Parathyroid adenoma (tissue), 2 donors: ENCODE data around the gene ARHGAP10.

ENCODE experiments used
- H2AFZ ChIP-seq: fragments of 300-600 bp; sonication (generic); one replicate; pipeline ENCODE4 v1.7.0; 2017; ENCODE audit warnings: antibody characterized with exemption, mild to moderate bottlenecking
- H3K27ac ChIP-seq: fragments of 300-600 bp; sonication (generic); one replicate; pipeline ENCODE4 v1.7.0; 2017
- H3K27me3 ChIP-seq: fragments of 300-600 bp; sonication (generic); one replicate; pipeline ENCODE4 v1.7.0; 2017; ENCODE audit warnings: low read length; ENCODE audit not compliant: control insufficient read depth, insufficient read depth
- H3K36me3 ChIP-seq: fragments of 300-600 bp; sonication (generic); one replicate; pipeline ENCODE4 v1.7.0; 2017; ENCODE audit warnings: low read length; ENCODE audit not compliant: control insufficient read depth, insufficient read depth
- H3K4me1 ChIP-seq: fragments of 300-600 bp; sonication (generic); one replicate; pipeline ENCODE4 v1.7.0; 2017; ENCODE audit warnings: control low read depth
- H3K4me2 ChIP-seq: fragments of 300-600 bp; sonication (generic); one replicate; pipeline ENCODE4 v1.7.0; 2017; ENCODE audit warnings: low read length
- H3K4me3 ChIP-seq: fragments of 300-600 bp; sonication (generic); one replicate; pipeline ENCODE4 v1.7.0; 2017; ENCODE audit warnings: low read depth, low read length
- H3K79me2 ChIP-seq: fragments of 300-600 bp; sonication (generic); one replicate; pipeline ENCODE4 v1.7.0; 2017; ENCODE audit warnings: control low read depth
- H3K9ac ChIP-seq: fragments of 300-600 bp; sonication (generic); one replicate; pipeline ENCODE4 v1.7.0; 2017; ENCODE audit warnings: mild to moderate bottlenecking
- H3K9me3 ChIP-seq: fragments of 300-600 bp; sonication (generic); one replicate; pipeline ENCODE4 v1.7.0; 2017; ENCODE audit warnings: low read length; ENCODE audit not compliant: control insufficient read depth
- CTCF ChIP-seq: fragments of 300-600 bp; sonication (generic); IDR thresholded peaks from one replicate; pipeline ENCODE4 v1.7.0; 2017; ENCODE audit warnings: antibody characterized with exemption, mild to moderate bottlenecking
- donor health status: primary hyperparathyroidism.

Gene ARHGAP10

GRCh38 chr4:147689067-147689466 lies 42.8 kb upstream of the ARHGAP10 start:
- Histone ChIP-seq H3K27ac (no peak overlapping the region), H3K4me2 (no peak overlapping the region), H3K36me3 (no peaks in the 10 kb centered on the region), H3K4me1 (no peaks in the 10 kb centered on the region), H3K9me3 (no peaks in the 10 kb centered on the region), H3K4me3 (no peak overlapping the region), H3K27me3 (no peaks in the 10 kb centered on the region), H3K79me2 (peaks cover 2% of the 10 kb centered on the region), H3K9ac (no peak overlapping the region), H2AFZ (no peak overlapping the region)
- TF ChIP-seq CTCF: no peak

DNA sequence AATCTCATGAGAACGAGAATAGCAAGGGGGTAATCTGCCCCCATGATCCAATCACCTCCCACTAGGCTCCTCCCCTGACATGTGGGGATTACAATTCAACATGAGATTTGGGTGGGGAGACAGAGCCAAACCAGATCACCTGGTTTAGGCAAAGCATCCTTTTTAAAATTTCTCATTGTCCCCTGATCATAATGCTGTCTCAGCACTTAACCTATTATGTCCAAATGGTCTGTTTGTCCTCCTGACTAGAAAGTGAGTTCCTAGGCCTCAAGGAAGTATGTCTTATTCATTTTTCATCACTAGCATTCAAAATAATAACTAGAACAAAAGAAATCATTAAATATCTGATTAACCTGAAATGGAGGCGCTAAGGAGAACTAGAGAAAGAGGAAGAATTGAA lies 40.1 kb upstream of the ARHGAP10 start:
- Histone ChIP-seq H3K79me2 (no peaks in the 10 kb centered on the region), H3K36me3 (no peaks in the 10 kb centered on the region), H3K27me3 (no peaks in the 10 kb centered on the region), H3K4me1 (no peaks in the 10 kb centered on the region), H3K27ac (no peak overlapping the region), H3K4me2 (no peak overlapping the region), H3K4me3 (no peak overlapping the region), H3K9ac (no peak overlapping the region), H3K9me3 (no peaks in the 10 kb centered on the region), H2AFZ (no peak overlapping the region)
- no peak for TF ChIP-seq CTCF

GRCh38 chr4:147693218-147693617 lies 38.7 kb upstream of the ARHGAP10 start:
- Histone ChIP-seq H3K27ac (no peak overlapping the region), H2AFZ (no peak overlapping the region), H3K9ac (no peak overlapping the region), H3K4me2 (no peak overlapping the region), H3K27me3 (no peaks in the 10 kb centered on the region), H3K36me3 (no peaks in the 10 kb centered on the region), H3K4me1 (no peaks in the 10 kb centered on the region), H3K4me3 (no peak overlapping the region), H3K79me2 (no peaks in the 10 kb centered on the region), H3K9me3 (no peaks in the 10 kb centered on the region)
- no peak for TF ChIP-seq CTCF

- Histone ChIP-seq H3K27me3 (no peaks in the 10 kb centered on the region), H3K4me3 (no peak overlapping the region), H3K9ac (no peak overlapping the region), H3K9me3 (no peaks in the 10 kb centered on the region), H3K36me3 (no peaks in the 10 kb centered on the region), H3K4me1 (no peaks in the 10 kb centered on the region), H2AFZ (no peak overlapping the region), H3K4me2 (no peak overlapping the region), H3K27ac (no peak overlapping the region), H3K79me2 (no peaks in the 10 kb centered on the region)
- TF ChIP-seq CTCF: no peak
Observed at GRCh38 chr4:147696866-147697265, 35.0 kb upstream of the ARHGAP10 start.

GRCh38 chr4:147704846-147705245 lies 27.0 kb upstream of the ARHGAP10 start:
- Histone ChIP-seq H2AFZ (no peak overlapping the region), H3K79me2 (no peaks in the 10 kb centered on the region), H3K9me3 (no peaks in the 10 kb centered on the region), H3K27ac (no peak overlapping the region), H3K9ac (no peak overlapping the region), H3K27me3 (no peaks in the 10 kb centered on the region), H3K36me3 (no peaks in the 10 kb centered on the region), H3K4me2 (no peak overlapping the region), H3K4me1 (no peaks in the 10 kb centered on the region), H3K4me3 (no peak overlapping the region)
- TF ChIP-seq CTCF: no peak
